GM12873 (cell line): ENCODE data around the gene C1orf232.

Experiments
- TF ChIP-seq, protein P1 (sequence below): IDR thresholded peaks from 2 replicates; pipeline ENCODE4 v1.5.1; 2012; ENCODE audit warnings: low read depth, mild to moderate bottlenecking, moderate library complexity, low read length, control low read depth; ENCODE audit not compliant: insufficient read depth; ENCODE audit errors: missing control alignments

The C1orf232 gene

DNA sequence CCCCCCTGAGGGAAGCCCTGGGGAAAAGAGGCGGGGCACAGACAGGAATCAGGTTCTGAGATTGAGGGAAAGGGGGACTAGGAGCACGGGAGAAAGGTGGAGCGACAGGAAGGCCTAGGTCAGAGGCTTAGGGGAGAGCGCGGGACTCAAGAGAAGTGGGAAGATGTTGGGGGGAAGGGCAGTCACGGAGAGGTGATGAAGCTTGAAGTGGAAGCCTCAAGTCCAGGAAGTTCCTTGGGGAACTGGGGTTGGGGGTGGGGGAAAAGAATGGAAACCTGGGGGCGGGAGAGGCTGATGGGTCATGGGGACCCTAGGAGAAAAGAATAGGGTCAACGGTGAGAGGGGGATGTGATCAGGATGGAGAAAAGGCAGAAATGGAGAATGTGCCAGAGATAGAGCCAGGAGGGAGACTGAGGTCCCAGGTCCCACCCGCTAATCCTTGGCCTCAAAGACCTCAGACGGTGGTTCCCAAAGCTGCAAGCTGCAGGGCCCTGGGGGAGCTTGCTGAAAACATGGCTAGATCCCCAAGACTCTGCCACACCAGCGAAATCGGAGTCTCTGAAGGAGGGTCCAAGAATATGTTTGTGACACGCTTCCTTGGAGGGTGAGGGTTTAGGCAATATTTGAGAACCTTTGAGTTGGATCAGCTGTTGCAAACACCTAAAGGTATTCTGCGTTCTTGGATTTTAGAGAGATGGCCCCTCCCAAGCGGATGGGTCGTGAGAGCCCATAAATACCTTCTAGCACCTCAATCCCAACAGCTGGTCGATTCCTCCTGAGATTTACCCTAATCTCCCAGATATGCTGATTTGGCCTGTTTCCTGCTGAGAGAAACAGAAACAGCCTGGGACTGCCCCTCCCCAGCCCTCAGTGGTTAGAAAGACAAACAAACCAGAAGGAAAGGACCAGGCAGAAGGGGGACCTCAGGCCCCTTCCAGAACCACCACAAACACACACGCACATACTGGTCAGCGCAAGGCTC lies 3.6 kb downstream of the C1orf232 start:
- TF ChIP-seq, protein P1, sequence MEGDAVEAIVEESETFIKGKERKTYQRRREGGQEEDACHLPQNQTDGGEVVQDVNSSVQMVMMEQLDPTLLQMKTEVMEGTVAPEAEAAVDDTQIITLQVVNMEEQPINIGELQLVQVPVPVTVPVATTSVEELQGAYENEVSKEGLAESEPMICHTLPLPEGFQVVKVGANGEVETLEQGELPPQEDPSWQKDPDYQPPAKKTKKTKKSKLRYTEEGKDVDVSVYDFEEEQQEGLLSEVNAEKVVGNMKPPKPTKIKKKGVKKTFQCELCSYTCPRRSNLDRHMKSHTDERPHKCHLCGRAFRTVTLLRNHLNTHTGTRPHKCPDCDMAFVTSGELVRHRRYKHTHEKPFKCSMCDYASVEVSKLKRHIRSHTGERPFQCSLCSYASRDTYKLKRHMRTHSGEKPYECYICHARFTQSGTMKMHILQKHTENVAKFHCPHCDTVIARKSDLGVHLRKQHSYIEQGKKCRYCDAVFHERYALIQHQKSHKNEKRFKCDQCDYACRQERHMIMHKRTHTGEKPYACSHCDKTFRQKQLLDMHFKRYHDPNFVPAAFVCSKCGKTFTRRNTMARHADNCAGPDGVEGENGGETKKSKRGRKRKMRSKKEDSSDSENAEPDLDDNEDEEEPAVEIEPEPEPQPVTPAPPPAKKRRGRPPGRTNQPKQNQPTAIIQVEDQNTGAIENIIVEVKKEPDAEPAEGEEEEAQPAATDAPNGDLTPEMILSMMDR = no peak

DNA sequence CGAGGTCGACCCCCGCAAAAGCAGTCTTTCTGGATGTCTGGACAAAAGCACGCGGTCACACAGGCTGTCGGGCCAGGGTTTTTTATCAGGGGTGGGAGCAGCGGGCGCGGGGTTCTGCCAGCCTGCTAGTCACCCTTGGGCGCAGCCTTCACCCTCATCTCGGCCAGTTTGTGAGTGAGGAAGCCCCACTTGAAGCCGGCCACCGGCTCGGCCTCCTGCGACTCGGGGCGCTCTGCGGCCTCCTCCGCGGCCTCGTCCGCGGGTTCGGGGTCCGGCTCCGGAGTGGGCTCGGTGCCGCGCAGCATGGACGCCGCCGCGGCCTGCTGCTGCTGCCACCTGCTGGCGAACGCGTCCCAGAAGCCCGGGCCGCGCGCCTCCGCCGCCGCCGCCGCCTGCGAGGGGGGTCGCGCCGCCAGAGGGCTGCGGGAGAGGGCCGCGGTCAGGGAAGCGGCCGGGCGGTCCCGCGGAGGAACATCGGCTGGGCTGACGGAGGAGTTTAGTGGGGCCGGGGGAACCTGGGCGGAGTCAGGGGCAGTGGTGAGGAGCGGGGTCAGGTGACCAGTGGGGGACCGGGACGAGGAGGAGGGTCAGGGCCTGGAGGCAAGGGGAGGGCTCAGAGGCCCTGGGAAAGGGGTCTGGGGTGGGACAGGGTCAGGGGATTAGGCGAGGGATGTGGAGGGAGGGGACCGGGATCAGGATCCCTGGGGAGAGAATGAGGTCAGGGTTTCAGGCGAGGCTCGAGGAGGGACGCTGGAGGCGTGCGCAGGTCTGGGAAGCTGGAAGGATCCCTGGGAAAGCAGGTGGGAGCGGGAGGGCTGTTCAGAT lies 4.5 kb downstream of the C1orf232 start:
- TF ChIP-seq, protein P1 = peak; percentile 50

DNA sequence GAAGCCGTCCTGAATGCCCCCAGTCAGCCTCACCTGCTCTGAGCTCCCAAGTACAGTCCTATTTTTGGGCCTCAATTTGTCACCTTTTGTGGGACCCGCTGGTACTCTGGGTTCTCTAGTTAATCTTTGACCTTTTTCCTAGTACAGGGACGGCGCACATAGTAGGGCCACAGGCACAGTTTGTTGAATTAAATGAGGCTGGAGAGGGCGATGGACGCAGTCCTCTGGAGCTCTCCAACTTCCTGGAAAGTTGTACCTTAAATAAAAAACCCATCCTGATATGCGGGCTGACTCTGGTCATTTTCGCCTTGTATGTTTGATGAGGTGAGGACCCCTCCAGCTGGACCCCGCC lies 5.1 kb downstream of the C1orf232 start:
- TF ChIP-seq, protein P1 = no peak

DNA sequence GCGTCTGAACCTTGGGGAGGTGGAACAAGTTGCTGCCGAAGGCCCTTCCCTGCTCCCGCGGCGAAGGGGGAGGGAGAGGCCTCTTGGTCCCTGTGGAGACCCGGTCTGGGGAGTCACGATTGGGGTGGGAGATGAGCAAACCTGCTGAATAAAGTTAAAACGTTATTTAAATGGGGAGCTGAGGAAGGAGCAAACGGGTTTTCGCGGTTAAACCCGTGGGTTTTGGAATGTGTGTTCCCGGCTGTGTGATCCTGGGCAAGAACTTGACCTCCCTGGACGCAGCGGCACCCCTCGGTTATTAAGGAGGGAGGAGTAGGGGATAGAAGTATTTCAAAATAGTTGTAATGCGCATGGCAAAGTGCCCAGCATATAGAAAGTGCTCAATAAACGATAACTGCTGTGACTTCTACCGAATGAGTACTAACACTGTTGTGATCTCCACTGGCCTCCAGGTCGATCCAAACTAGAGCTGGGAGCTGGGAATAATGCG lies 6.5 kb downstream of the C1orf232 start:
- TF ChIP-seq, protein P1 = no peak

DNA sequence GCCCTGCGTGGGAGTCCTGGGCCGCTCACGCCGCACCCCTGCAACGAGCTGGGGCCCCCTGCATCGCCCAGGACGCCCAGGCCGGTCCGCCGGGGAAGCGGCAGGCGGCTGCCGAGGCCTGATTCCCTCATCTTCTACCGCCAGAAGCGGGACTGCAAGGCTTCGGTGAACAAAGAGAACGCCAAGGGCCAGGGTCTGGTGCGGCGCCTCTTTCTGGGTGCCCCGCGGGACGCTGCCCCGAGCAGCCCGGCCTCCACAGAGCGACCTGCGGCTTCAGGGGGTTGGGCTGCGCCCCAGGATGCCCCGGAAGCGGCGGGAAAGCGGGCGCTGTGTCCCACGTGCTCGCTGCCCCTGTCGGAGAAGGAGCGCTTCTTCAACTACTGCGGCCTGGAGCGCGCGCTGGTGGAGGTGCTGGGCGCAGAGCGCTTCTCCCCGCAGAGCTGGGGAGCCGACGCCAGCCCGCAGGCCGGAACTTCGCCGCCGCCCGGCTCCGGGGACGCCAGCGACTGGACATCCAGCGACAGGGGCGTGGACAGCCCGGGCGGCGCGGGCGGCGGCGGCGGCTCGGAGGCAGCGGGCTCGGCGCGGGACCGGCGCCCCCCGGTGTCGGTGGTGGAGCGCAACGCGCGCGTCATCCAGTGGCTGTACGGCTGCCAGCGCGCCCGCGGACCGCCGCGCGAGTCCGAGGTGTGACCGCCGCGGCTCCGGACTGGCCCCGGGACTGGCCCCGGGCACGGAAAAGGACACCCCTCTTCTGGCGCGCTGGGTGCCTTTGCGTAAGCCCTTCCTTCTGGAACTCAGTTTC lies 7.1 kb downstream of the C1orf232 start:
- TF ChIP-seq, protein P1 = no peak

DNA sequence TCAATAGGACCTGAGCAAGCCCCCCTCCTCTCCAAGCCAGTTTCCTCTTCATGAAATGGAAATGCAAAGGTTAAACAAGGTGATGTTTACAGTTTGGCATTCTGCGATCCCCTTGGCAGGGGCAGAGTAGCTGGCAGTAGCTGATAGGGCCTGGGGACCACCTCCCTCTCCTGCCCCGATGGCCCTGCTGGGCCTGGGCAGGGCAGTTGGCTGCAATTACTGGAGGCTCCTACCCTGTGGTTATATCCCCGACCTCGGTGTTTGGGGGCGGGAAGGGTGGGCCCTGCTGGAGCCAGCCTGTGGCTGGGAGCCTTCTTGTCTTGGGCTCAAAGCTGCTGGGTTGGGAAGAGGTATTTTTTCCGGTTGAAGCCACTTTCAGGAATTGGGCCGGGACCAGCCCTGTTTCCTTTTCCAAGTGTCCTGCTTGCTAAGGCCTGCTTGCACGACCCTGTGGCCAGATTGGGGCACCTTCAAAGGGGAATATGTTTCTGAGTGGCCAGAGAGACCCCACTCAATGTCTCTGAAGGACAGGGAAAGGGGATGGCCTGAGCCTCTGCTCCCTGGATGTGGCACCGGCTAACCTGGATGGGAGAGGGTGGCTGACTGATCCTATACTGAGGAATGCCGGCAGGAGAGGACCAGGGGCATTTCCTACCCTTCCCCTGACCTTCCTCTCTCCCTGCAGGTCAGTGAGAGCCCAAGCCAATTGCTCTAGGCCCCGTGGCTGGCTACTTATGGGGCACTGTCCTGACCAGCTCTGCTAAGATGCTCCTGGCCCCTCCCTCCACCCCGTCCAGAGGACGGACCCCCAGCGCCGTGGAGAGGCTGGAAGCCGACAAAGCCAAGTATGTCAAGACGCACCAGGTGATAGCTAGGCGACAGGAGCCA lies 8.0 kb downstream of the C1orf232 start:
- TF ChIP-seq, protein P1 = no peak
